ENCODE data around the gene TUBGCP3.

TUBGCP3 gene

GRCh38 chr13:112615391-112615790, 27.4 kb upstream of the TUBGCP3 start:
- no peak for DNase-seq

GRCh38 chr13:112614835-112615234, 26.9 kb upstream of the TUBGCP3 start:
- no peak for DNase-seq

- DNase-seq, result no peak
These were observed 20.3 kb upstream of the TUBGCP3 start for GRCh38 chr13:112608212-112608611.

GRCh38 chr13:112606109-112607001, 18.4 kb upstream of the TUBGCP3 start:
- peak; percentile 90 for DNase-seq

GRCh38 chr13:112605531-112605990, 17.6 kb upstream of the TUBGCP3 start:
- no peak for DNase-seq

DNA sequence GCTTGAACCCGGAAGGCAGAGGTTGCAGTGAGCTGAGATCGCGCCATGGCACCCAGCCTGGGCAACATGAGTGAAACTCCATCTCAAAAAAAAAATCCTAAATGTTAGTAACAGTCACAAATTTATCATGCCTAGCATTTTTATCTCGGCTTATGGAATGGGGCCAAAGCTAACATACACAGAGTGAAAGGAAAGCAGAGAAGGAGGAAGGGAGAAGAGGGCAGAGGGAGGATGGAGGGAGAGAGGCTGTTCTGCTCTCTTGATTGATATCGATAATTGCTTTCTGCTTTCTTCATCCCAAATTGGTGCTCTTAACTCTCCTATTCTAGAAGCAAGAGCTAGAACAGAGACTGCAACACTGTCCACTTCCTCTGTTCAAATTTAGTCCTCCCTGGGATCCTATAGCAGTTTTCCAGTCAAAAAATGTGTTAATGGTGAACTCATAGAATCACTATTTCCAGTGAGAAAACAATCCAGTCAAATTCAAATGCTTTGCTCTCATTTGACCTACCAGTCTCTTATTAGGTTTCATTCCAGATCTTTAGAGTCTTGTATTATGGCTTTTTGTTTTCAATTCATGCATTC, 15.8 kb upstream of the TUBGCP3 start:
- no peak for DNase-seq

- no peak for DNase-seq
These were observed 14.2 kb upstream of the TUBGCP3 start for GRCh38 chr13:112602189-112602588.

DNA sequence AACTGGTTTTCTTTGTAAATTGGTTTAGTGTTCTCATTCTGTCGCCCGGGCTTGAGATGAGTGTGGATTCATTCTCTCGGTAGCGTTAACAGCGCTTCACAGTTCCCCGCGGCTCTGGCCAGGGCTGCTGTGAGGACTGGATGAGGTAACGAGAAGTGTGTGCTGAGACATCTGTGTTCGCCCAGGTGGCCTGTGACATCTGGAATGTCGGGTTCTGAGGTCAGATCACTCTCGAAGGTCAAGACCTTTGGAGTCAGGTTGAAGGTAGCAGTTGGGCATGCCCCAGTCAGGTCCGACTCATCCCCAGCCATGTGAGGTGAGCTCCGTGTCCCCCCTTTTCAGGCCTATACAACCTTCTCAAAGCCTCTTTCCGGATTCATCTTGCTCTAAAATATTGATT, 13.4 kb upstream of the TUBGCP3 start:
- no peak for DNase-seq

GRCh38 chr13:112596235-112596634, 8.3 kb upstream of the TUBGCP3 start:
- no peak for DNase-seq

- DNase-seq, result no peak
These were observed 4.7 kb upstream of the TUBGCP3 start for GRCh38 chr13:112592647-112593046.

- DNase-seq, result no peak
These were observed 4.2 kb upstream of the TUBGCP3 start for GRCh38 chr13:112592181-112592580.

DNA sequence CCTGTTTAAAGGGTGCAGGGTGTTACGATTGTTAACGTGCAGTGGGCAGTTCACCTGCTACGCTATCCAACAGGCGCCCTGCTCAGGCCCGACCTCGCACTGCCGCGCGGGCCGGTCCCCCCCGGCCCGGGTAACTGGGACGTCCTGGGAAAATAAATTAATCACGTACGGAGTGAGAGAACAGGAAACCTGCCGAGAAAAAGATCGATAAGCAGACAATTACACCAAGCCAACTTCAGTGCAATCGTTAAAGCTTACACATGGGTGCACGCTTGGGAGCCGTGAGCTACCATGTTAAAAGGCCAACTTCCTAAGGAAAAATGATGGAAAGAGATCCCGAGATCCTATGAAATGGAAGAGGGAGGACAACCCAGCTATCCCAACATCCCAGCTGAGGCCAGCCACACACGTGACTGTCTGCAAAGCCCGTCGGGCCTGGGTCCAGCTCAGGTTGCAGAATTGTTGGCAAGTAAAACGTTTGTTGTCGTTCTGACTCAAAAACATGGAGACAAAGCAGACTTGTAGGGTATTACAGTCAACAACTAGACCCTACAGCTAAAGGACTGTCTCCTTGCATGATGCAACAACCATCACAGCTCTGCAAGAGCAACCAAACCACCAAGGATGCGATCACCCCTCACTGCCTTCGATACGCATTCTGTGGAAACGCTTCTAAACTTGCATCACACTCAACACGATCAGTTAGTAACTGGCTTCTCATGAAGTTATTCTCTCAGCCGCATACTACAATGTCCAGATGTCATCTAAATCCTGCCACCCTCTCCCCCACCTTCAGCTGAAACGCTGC, 741 bp upstream of the TUBGCP3 start:
- no peak for DNase-seq

- DNase-seq, result peak; percentile 40
These were observed 665 bp downstream of the TUBGCP3 start for GRCh38 chr13:112587212-112587763.

DNA sequence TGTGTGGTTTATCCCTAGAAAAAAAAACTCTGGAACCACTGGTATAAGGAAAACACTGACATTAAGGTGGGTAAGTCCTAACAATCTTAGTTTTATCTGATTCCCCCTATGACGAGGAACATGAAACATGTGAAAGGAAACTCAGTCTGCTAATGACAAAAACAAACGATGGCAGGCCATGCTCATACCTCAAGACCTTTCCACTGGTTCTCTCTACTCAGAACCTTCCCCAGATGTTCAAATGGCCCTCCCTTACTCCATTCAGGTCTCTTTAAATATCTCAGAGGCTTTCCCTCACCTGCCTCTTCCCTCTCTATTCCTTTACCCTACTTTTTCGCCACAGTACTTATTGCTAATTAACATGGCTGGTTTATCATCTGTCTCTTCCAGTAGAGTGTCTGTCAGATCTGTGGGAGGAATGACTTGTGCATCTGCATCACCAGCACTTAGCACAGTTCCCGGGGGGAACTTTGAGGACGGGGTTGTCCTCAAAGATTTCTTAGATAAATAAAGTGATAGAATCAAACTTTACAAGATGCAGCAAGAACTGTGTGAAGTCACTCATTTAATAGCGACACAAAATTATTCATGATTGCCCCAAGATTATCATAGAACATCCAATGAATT, 1.5 kb downstream of the TUBGCP3 start:
- no peak for DNase-seq

DNA sequence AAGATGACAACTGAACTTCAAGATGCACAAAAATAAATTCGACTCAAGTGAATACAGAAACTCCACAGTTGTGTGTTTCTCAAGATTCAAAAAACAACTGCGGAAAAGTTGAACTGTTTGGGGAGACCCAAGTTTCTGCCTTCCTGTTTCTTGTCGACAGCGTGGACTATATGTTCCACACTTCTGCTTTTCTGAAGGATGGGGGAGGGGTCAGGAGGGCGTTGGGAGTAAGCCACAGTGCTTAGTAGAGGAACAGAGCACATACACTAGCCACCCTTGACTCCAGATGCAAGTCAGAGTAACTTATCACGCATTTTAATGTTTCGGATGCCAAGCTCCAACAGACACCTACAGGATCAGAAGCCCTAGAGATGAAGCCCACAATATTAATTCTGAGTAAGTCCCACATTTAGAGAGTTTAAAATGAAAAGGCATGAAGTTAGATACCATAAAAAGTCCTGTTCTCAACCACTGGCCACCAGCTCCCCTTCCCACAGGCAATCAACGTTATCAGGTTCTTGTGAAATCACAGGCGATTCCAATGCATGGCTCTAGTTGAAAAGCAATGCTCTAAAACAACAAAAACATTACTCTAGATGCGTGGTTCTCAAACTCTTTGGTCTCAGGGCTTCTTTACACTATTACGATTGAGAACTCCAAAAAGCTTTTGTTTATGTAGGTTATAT, 4.2 kb downstream of the TUBGCP3 start:
- DNase-seq, result no peak

DNA sequence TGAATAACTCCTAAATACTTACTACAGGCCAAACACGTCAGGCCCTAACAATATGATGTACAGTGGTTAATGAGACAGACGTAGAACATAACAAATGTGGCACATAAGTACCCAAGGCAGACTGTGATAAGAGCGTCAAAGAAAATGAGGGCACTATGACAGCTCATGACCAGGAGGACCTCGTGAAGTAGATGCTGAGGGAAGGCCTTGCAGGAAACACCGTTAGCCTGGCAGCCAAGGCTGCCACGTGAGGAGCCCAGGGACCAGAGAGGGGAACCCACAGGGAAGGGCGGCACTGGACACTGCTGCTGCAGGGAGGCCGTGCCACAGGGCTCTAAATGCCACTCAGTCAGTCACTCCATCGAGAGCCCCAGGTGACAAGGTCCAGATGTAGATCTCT, 5.7 kb downstream of the TUBGCP3 start:
- no peak for DNase-seq

DNA sequence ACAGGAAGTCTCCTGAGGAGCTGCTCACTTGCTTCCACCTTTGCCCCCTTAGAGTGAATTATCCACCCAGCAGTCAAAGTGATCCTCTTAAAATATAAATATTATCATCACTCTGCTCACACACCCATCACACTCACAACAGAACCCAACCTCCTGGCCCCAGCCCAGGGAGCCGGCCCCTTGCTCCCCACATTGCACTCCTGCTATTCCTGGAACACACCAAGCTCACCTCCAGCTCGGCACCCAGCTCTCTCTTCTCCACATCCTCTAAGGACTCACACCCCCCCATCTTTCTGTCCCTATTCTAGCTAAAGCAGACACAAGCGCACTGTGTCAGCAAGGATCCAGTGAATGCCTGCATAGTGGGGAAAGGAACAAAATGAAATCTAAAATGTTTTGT, 7.0 kb downstream of the TUBGCP3 start:
- DNase-seq, result no peak

- DNase-seq, result no peak
These were observed 7.7 kb downstream of the TUBGCP3 start for GRCh38 chr13:112580211-112580610.

- DNase-seq, result no peak
These were observed 8.6 kb downstream of the TUBGCP3 start for GRCh38 chr13:112579310-112579843.

GRCh38 chr13:112576768-112577167, 11.2 kb downstream of the TUBGCP3 start:
- no peak for DNase-seq

DNA sequence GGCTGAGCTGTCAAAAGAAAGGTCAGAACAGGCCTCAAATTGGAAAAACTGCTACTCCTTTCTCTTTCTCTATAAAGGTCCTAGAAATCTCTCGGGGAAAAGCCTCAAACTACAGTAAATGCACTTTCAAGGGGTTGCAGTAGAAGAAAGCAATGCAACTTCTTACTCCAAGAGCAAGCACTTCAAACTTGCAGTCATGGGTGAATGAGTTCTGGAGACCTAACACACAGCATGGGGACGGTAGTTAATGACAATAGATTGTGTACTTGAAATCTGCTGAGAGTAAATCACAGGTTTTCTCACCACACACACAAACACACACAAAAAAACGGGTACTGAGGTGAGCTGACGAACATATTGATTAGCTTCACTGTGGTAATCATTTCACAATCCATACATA, 11.8 kb downstream of the TUBGCP3 start:
- peak; percentile 86 for DNase-seq

- no peak for DNase-seq
These were observed 12.3 kb downstream of the TUBGCP3 start for GRCh38 chr13:112575675-112576074.
